COR-L47 (cell line): ENCODE data around the gene ANKMY1.

ENCODE experiments used
- DNase-seq: peaks from one replicate; lab custom pipeline; 2025; lab: John Stamatoyannopoulos, UW

Gene ANKMY1

DNA sequence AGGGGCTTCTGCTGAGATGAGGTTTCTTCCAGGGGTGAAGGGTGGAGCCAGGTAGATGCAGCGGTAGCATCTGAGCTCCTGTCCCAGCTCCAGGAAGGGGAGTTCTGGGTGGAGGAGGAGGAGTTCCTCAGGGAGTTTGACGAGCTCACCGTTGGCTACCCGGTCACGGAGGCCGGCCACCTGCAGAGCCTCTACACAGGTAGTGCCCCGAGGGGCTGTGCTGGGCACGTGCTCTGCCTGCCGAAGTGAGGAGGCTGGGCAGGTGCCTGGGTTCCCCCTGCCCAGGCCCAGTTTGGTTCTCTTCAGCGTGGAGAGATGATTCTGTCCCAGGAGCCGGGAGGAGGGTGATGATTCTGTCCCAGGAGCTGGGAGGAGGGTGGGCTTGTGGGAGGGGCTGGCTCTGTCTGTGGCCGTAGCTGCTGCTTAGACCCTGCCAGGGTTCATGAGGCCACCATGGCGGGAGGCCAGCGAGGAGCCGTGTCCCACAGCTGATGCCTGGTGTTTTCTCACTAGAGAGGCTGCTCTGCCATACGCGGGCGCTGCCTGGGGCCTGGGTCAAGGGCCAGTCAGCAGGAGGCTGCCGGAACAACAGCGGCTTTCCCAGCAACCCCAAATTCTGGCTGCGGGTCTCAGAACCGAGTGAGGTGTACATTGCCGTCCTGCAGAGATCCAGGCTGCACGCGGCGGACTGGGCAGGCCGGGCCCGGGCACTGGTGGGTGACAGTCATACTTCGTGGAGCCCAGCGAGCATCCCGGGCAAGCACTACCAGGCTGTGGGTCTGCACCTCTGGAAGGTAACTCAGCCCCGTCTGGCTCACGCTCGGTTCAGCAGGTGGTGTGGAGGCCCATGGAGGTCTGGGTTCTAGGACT lies 37.0 kb upstream of the ANKMY1 start:
- DNase-seq: no peak

DNA sequence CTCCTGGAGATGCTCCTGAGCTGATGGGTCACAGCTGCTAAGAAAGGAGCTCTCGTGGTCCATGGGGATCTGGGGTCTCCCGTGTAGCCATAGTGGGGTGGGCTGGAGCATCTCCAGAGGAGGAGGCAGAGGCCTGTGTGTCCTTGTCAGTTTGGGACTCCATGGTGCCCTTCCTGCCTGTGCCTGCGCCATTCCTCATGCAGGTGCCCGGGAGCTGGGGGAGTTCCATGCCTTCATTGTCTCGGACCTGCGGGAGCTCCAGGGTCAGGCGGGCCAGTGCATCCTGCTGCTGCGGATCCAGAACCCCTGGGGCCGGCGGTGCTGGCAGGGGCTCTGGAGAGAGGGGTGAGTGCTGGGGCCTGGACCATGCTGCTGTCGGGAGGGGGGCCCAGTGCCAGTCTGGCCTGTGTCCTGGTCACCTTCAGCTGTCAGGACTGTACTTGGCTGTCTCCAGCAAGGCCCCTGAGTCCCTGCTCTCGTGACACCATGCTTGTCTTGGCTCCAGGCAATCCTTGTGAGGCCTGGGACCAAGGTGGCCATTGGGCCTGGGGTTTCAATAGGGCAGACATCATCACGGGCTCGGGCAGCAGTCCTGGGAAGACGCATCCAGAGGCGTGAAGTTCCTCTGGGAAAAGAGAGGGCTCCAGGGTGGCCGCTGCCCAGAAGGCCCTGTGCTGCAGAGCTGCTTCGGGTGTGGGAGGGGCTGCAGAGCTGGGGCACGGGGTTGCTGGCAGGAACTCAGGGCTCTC lies 36.1 kb upstream of the ANKMY1 start:
- no peak for DNase-seq

DNA sequence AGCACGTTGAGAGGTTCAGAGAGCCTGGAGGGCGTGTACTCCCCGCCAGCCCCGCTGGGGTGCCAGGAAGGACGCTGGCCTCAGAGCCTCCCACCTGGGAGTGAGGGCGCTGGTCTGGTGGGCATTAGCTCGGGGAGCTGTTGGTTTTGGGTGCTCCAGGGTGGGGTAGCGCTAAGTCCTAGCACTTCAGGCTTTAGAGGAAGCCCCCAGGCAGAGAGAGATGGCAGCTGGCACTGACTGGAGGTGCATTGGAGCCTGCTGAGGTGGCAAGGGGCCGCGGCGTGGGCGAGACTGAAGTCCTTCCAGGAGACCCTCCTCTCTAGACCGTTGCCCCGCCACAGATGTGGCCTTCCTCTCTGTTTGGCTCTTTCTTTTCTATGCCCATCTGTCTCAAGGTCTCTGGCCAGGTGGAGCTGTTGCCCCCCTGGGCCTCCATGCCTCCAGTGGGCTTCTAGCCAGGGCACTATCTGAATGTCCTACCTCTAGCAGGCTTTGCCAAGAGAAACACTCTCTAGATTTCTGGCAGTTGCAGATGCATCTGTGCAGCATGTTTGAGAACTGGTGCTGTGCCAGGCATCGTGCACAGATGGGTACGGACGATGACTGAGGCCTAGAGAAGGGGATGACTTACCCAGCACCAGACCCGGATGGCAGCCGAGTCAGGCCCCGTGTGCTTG lies 35.4 kb upstream of the ANKMY1 start:
- DNase-seq: no peak

DNA sequence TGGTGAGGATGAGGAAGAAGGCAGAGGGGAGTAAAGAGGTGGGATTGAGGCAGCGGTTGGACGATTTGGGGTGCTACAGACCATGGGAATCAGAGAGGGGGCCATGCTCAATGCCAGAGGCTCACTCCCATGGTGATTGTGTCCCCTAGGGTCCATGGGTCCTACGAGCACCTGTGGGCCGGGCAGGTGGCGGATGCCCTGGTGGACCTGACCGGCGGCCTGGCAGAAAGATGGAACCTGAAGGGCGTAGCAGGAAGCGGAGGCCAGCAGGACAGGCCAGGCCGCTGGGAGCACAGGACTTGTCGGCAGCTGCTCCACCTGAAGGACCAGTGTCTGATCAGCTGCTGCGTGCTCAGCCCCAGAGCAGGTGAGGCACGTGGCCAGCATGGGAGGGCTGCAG lies 34.0 kb upstream of the ANKMY1 start:
- no peak for DNase-seq

DNA sequence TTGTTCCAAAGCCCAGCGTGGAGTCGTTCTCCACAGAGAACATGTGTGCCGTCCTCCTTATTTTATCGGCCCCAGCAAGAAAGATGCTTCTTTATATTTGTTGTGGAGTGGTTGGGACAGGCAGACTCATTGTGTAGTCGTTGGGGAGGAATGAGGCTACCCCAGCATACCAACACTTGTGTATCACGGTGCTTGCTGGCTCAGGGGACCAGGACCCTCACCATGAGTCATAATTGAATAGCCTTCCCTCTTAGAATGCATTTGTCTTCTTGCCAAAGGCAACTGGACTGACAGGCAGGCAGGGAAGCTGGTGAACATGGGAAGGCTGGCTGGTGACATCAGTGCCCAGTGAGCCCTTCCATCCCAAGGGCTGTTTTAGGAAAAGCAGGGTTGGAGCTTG lies 33.4 kb upstream of the ANKMY1 start:
- DNase-seq: no peak

DNA sequence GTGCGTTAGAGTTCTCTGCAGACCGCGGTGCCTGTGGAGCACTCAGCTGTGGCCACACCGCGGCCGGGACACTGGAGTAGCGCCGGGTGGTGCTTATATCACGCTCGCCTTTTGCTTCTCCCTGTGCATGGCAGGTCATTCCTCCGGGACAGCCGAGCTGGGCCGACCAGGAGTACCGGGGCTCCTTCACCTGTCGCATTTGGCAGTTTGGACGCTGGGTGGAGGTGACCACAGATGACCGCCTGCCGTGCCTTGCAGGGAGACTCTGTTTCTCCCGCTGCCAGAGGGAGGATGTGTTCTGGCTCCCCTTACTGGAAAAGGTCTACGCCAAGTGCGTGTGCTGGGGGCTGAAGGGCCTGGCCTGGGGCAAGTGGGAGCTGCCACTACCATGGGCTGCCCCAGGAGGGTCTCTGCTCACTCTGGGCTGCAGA lies 32.9 kb upstream of the ANKMY1 start:
- no peak for DNase-seq

DNA sequence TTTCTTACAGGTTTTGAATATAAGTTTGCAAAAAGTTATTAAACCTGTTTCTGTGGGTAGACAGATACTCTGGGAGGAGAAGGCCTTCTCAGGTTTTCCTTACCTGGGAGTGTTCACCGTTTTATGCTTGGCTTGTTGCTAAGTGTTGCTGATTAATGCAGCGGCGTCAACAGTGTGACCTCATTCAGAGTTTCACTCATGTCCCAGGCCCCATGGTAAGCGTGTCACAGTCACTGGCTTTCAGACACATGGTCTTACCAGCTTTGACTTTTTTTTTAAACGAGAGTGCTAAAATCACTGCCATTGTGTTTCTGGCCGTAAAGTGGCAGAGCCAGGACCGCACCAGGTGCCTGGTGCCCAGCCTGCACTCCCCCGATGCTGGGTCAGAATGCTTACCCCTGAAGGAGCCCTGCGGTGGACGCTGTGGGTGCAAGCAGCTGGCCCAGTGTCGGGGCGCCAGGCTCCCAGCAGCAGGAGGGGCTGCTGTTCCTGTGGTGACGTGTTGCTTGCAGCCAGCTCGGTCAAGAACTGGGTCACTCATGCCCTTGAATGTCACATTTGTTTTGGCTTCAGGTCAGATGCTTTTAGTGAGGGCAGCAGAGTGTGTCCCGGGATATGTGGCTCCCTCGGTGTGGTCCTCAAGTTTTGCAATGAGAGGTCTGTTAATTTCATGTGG lies 32.2 kb upstream of the ANKMY1 start:
- DNase-seq: no peak

DNA sequence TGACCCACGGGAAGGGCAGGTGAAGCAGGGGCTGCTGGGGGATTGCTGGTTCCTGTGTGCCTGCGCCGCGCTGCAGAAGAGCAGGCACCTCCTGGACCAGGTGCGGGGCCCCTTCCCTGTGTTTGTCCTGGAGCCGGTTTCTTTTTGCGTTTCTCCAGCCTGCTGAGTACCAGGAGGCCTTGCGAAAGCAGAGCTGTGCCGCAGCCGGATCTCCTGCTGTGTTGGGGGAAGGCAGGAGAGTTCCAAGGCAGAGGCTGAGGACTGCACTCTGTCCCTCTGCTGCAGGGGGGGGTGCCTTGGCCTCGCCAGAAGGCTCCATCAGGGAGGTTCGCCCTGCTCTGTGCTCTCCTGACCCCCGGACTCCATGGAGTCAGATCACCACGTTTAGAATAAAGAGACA lies 31.6 kb upstream of the ANKMY1 start:
- DNase-seq: no peak

DNA sequence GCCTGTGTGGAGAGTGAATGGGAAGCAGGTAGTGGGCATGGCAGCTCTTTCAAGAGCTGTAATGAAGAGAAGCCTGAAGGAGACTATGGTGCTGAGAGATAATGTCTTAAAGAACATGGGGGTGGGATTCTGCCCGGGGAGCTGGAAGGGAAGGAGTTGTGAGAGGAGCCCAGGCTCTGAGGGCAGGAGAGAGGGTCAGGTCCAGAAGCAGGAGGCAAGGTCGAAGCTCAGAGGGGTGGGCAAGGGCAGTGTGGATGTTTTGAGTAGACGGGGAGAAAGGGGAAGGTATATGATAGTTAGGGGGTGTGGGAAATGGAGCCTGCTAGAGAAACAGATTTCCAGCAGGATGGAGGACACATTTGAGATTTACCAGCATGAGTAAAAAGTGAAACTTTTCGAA lies 30.9 kb upstream of the ANKMY1 start:
- no peak for DNase-seq

DNA sequence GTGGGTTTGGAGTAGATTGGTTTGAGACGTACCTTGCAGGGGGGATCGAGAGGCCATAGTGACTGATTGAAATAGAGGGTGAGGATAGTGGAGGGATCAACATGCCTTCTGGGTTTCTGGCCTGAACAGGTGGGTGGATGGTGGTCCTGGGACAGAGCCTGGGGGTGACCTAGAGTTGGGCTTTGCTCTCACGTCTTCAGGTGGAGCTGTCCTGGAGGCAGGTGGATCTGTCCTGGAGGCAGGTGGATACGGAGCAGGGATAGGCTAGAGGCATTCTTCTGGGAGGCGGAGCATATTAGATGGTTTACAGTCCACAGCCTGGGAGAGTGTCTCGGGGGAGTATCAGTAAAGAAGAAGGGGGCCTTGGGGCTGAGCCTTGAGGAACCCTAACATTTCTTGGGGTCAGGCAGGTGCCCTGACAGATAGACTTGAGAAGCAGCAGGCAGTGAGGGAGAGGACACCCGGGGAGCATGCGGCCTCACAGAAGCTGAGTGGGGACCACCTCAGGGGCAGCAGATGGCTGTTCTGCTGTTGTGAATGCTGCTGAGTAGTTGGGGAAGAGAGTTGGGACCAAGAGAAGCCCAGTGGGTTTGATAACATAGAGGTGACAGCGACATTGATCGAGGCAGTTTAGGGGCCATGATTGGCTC lies 30.3 kb upstream of the ANKMY1 start:
- no peak for DNase-seq

DNA sequence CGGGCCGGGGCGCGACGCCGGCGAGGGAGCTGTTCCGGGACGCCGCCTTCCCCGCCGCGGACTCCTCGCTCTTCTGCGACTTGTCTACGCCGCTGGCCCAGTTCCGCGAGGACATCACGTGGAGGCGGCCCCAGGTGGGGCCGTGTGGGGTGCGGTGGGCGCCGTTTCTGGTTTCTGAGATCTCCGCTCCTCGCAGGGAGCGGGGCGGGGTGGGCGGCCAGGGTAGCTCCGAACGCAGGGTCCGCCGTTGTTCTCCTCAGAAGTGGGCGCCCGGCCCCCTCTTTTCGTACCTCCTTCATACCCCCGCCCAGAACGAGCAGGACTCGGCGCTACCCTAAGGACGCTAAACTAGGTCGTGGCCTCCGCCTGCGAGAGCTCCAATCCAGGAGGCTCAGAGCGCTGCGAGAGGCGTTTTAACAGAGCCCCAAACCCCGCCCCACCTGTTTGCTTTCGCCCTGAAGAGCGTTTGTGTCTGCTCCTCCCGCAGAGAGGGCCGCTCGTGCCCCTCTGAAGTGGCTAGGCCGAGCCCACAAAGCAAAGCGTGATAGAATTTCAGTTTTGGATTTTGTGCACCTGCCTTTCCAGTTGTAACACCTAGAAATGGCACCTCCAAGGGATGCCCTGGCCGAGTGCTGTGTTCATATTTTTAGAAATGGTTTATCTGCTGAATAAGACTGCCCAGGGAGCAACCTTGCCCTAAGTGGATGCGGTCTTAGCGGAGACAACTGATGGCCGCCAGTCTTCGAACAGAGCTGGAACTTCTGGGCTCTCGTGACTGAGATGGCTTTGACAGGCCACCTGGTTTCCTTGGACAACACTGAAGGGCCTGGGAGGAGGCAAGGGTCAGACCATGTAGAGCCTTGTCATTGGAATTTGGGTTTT lies 29.4 kb upstream of the ANKMY1 start:
- no peak for DNase-seq

DNA sequence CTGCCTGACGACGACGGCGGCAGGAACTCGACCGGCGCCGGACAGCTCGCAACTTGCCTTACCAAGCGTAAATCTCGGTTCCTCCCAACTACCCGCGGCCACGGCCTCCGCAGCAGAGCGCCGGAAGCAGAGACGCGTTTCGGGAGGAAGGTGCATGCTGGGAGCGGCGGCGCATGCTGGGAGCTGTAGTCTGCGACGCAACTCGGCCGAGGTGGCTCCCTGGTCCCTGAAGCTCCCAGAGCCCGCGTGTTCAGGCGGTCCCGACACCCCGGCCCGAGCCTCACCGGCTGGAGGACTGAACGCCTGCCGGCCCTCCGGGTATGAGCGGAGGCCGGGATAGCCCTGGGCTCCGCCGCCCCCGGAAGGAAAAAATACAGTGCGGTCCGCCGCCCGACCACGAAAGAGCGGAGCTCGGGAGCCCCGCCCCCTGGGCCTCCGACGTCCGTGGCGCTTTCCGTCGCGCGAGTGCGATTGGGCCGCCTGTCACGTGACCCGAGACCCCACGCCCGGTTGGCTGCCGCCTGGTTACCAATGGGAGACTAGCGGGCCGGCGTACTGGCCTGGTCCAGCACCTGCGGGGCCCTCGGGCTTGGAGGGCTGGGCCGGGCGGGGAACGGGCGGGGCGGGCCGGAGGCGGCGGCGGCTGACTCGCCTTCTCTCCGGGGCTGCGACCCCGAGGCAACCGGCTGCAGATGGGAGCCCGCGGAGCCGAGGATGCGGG lies 28.6 kb upstream of the ANKMY1 start, which contains the start of gene CAPN10:
TSS of gene CAPN10 (plus strand) at position 537 of the 721 bp plus-strand sequence. CDS start at position 715, 178 bp downstream.
- peak; percentile 85 for DNase-seq

DNA sequence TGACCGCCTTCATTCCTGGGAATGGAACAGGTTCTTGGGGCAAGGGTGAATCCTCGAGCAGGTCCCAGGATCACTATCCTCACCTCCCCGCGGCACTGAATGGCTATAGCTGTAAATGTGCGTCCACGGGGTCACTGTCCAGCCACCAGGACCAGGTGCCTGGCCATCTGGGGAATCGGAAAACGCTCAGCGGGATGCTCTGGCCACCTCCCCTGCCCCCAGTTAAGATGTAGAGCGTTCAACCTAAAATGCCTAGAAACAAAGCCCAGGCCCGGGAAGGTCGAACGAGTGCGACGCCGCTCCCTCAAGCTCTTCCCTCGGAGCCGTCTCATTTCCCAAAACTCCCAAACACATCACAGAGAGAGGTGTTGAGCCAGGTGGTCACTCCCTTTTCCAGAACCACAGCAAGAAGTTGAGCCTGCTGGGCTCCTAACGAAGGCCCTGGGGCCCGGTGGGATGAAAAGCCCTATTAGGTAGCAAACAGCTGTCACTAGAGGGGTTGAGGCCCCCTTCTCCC lies 28.0 kb upstream of the ANKMY1 start:
- no peak for DNase-seq

DNA sequence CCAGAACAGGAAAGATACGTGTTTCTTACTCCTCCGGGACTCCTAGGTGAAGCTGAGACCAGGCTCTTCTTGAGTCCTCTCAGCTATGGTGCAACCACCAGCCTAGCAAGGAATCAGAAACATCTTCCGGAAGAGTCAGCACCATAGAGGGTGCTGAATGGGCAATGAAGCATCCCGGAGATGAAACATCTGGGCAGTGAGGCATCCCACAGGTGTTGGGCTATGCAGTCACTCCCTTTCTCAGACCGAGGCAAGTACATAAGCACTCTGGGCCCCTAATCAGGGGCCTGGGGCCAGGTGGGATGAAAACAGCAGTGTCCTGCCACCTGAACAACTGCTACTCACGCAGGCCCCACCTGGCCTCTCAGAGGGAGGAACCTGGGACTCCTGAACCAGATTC lies 27.3 kb upstream of the ANKMY1 start:
- no peak for DNase-seq

DNA sequence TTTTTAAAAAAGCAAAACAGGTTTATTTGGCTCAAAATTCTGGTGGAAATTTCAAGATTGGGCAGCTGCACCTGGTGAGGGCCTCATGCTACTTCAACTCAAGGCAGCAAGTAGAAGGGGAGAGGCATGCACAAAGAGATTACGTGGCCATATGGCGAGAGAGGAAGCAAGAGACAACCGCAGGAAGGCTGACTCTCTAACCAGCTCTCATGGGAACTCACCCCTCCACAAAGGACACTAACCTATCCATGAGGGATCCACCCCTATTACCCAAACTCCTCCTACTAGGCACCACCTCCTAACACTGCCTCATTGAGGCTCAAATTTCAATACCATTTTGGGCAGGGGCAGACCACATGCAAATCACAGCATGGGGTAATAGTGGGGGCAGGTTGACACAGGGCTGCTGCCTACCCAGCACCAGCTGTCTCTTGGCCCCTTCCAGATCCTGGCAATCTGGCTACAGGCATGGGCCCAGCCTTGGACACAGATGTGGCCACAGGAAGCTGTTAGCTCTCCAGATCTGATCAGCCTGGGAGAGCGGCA lies 26.8 kb upstream of the ANKMY1 start:
- DNase-seq: no peak

DNA sequence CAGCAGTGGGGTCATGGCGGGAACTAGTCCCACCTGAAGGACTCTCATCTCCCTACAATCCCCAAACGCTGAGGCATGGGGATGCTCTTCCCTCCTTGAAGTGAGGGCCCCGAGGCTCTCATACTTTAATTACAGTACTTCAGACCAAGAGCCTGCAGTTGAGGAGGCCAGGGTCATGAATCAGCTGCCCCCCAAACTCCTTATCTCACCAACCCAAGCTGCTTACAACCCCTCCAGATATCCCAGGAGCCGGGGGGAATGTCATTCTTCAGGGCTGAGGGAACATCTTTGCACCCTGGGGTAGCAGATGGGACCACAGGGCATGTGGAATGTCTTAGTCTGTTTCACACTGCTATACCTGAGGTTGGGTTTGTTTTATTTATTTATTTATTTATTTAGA lies 26.0 kb upstream of the ANKMY1 start:
- DNase-seq: no peak

DNA sequence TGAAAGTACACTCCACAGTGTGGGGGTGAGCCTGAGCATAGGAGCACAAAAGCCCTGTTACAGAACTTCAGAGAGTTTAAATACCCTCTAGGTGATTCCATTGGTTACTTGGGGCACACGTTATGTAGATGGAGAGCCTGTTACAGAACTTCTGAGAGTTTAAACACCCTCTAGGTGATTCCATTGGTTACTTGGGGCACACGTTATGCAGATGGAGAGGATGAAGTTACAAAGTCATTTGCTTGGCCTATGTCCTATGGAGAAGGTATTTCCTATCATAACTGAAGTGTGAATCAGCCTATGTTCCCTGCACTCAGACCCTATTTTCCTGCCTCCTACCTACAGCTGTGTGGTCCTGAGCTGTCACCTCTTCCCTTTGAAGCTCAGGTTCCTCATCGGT lies 25.0 kb upstream of the ANKMY1 start:
- DNase-seq: no peak

DNA sequence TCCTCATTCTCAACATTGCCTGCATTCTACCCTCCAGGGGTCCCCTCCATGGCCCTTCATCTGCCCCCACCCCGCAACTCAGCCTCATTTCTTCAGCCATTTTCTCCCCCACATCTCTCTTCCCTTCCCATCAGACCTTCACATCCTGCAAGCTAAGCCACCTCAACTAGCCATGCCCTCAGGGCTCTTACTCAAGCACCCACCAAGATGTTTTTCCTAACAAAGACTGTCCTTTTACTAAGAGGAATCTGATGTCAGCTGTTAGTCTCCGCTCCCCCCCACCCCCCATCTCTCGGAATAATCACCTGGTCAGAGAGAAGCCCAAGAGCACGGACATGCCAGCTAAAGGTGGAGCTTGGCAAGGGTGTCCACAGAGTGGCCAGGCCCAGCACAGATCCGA lies 24.0 kb upstream of the ANKMY1 start:
- DNase-seq: no peak
